K562 (cell line): ENCODE results near the gene NAXD. TPM values are rescaled to one million over a fixed set of nuclear protein-coding genes. Genes with fewer than 3 reads are reported as not detected.

Source experiments
- ATAC-seq: fragments of 200-7000 bp; cut with Tn5 transposase; 3 replicates; pipeline ENCODE4 v1.9.1; 2020; ENCODE audit warnings: moderate library complexity
- BruUV-seq: library from RNA; stranded (reverse); fragments of 400-500 nt; replicated peaks from 2 replicates; lab custom pipeline; 2021; lab: Mats Ljungman, UMichigan
- CTCF ChIA-PET: fragments of 300-600 bp; formaldehyde crosslinking; extraction: SDS; loops from one replicate; lab custom pipeline; 2021; ENCODE audit warnings: low intra/inter-chr PET ratio; lab: Yijun Ruan, JAX
- POLR2A ChIA-PET: fragments of 300-600, 350-650 bp; sonication (Branson Sonifier 250); formaldehyde crosslinking; extraction: SDS; loops from one replicate; lab custom pipeline; 2021; ENCODE audit warnings: antibody characterized with exemption, inconsistent platforms; lab: Yijun Ruan, JAX
- DNase-seq, 4 experiments: peaks; one replicate each; pipeline versions ENCODE4 v3.0.0 to v3.0.0-alpha.2; 2011 to 2018; ENCODE audit warnings: low spot score in 3 of 4, mixed read lengths in 3 of 4; ENCODE audit errors: extremely low read depth in 1 of 4
- FAIRE-seq: peaks from 2 replicates; lab custom pipeline; 2011; peaks lifted over from hg19 to GRCh38; lab: Jason Lieb, UNC
- H2AFZ ChIP-seq: 2 replicates; pipeline ENCODE4 v1.6.0; 2011; ENCODE audit warnings: low read depth, low read length, control low read depth, inconsistent platforms
- H3K27ac ChIP-seq: fragments of 200-600 bp; 3 replicates; pipeline ENCODE4 v1.8.0; 2011; ENCODE audit warnings: low read depth, mild to moderate bottlenecking, control low read depth, inconsistent platforms, low read length, moderate library complexity, mixed read lengths; ENCODE audit errors: extremely low read depth
- H3K27me3 ChIP-seq, 2 experiments: fragments of 300-600 bp in 1 of 2; 2 replicates in 1 of 2; 3 replicates in 1 of 2; pipeline versions ENCODE4 v1.6.0 to v1.8.0; 2011; ENCODE audit warnings: inconsistent platforms in 2 of 2, low read length in 2 of 2, mild to moderate bottlenecking in 1 of 2, mixed read lengths in 1 of 2, moderate library complexity in 1 of 2; ENCODE audit not compliant: control insufficient read depth in 2 of 2, insufficient read depth in 2 of 2
- H3K36me3 ChIP-seq: fragments of 300-600 bp; 3 replicates; pipeline ENCODE4 v1.8.0; 2011; ENCODE audit warnings: mild to moderate bottlenecking, low read length, inconsistent platforms; ENCODE audit not compliant: control insufficient read depth, insufficient read depth
- H3K4me1 ChIP-seq, 2 experiments: fragments of 200-600 bp in 1 of 2; replicated peaks in 1 of 2; 2 replicates in 1 of 2; 3 replicates in 1 of 2; pipeline versions ENCODE4 v1.5.1 to v1.8.0; 2011; ENCODE audit warnings: inconsistent platforms in 2 of 2, low read length in 2 of 2, mild to moderate bottlenecking in 1 of 2, mixed read lengths in 1 of 2, moderate library complexity in 1 of 2; ENCODE audit not compliant: control insufficient read depth in 2 of 2, insufficient read depth in 2 of 2
- H3K4me2 ChIP-seq: 2 replicates; pipeline ENCODE4 v1.6.1; 2011; ENCODE audit warnings: low read length, control low read depth, inconsistent platforms, mixed read lengths; ENCODE audit not compliant: insufficient read depth
- H3K4me3 ChIP-seq: fragments of 200-600 bp; sonication (generic), shearing (Covaris generic); 2 replicates; pipeline ENCODE4 v1.5.1; 2016; ENCODE audit warnings: control low read depth, inconsistent platforms
- H3K79me2 ChIP-seq: fragments of 200-600 bp; 3 replicates; pipeline ENCODE4 v1.8.0; 2011; ENCODE audit warnings: low read length, inconsistent platforms; ENCODE audit not compliant: control insufficient read depth, insufficient read depth
- H3K9ac ChIP-seq, 2 experiments: 2 replicates each; pipeline versions ENCODE4 v1.6.0 to v1.6.1; 2011; ENCODE audit warnings: low read depth in 2 of 2, low read length in 2 of 2, control low read depth in 1 of 2, inconsistent platforms in 1 of 2, mild to moderate bottlenecking in 1 of 2, mixed read lengths in 1 of 2; ENCODE audit not compliant: insufficient read depth in 1 of 2
- H3K9me1 ChIP-seq: one replicate; pipeline ENCODE4 v1.6.0; 2011; ENCODE audit warnings: inconsistent platforms, mild to moderate bottlenecking, low read length, moderate library complexity; ENCODE audit not compliant: control insufficient read depth, insufficient read depth
- H3K9me3 ChIP-seq: replicated peaks from 2 replicates; pipeline ENCODE4 v1.5.1; 2011; ENCODE audit warnings: low read depth, low read length, inconsistent platforms; ENCODE audit not compliant: control insufficient read depth, insufficient read depth
- H4K20me1 ChIP-seq: replicated peaks from 2 replicates; pipeline ENCODE4 v1.6.1; 2011; ENCODE audit warnings: low read length, inconsistent platforms, mixed read lengths; ENCODE audit not compliant: control insufficient read depth, insufficient read depth
- C11orf30 ChIP-seq: fragments of 450-650 bp; IDR thresholded peaks from 2 replicates; pipeline ENCODE4 v1.6.1; 2016; ENCODE audit warnings: low read depth, mild to moderate bottlenecking
- CBFA2T2 ChIP-seq: fragments of 450-650 bp; conservative IDR thresholded peaks from 2 replicates; pipeline ENCODE4 v1.6.1; 2017; ENCODE audit warnings: mild to moderate bottlenecking
- CBX3 ChIP-seq, 2 experiments: IDR thresholded peaks; 1 replicate in 1 of 2; 2 replicates in 1 of 2; pipeline ENCODE4 v1.6.1; 2012; ENCODE audit warnings: inconsistent platforms in 2 of 2, low read length in 2 of 2, borderline replicate concordance in 1 of 2, control low read depth in 1 of 2
- ELF1 ChIP-seq: fragments of 200-800 bp; sonication (Bioruptor generic); IDR thresholded peaks from 2 replicates; pipeline ENCODE4 v1.6.1; 2016; ENCODE audit warnings: missing genetic modification characterization, missing compliant biosample characterization
- TEAD1 ChIP-seq, 2 experiments: fragments of 450-650 bp in 1 of 2; sonication (generic) in 1 of 2; formaldehyde crosslinking; IDR thresholded peaks; 2 replicates each; pipeline versions ENCODE4 v1.4.0 to v1.8.0; 2020 to 2022; ENCODE audit warnings: mild to moderate bottlenecking in 2 of 2, missing genetic modification reagents in 1 of 2
- WGBS: fragments of 100-300 bp; shearing (Covaris generic); methylation state at CpG from one replicate; pipeline ENCODE4 v1.1.6; 2016; ENCODE audit warnings: low coverage, mixed read lengths; ENCODE audit not compliant: insufficient coverage; ENCODE audit errors: missing lambda C conversion rate; 5-methylcytosine and 5-hydroxymethylcytosine counted together
- in situ Hi-C: fragments of 300-500 bp; cut with MboI; formaldehyde crosslinking; loops from 4 replicates; pipeline ENCODE4 v1.15.0; 2018; ENCODE audit warnings: inconsistent platforms, mixed read lengths
- intact Hi-C: fragments of 100-400 bp; cut with micrococcal nuclease; formaldehyde crosslinking; loops from 2 replicates; pipeline ENCODE4 v1.14.2; 2022
- polyA plus RNA-seq, 8 experiments: library from polyadenylated mRNA; depleted of rRNA in 4 of 8; stranded (reverse) in 5 of 8; unstranded in 3 of 8; fragments of >200 nt; fragmentation: Nextera tagmentation in 2 of 8; fragmentation: Illumina TruSeq in 1 of 8; extraction: Ambion mirVana in 2 of 8; extraction: Trizol in 1 of 8; gene quantifications; 2 replicates each; pipeline versions ENCODE4 v1.2.1 to v1.2.3, GENCODE V29; 2011 to 2014; ENCODE audit warnings: inconsistent platforms in 1 of 8, missing spikeins in 1 of 8
- total RNA-seq, 7 experiments: library from RNA; depleted of rRNA in 6 of 7; stranded (reverse); fragments of >200 nt in 6 of 7; fragmentation: Illumina TruSeq in 2 of 7; extraction: Trizol in 2 of 7; gene quantifications; 2 replicates each; pipeline versions ENCODE4 v1.2.1 to v1.2.3, GENCODE V29; 2011 to 2021; ENCODE audit warnings: low replicate concordance in 1 of 7
- TF ChIP-seq, protein P1 (sequence below): fragments of 450-650 bp; IDR thresholded peaks from 2 replicates; pipeline ENCODE4 v1.6.1; 2016; ENCODE audit warnings: mild to moderate bottlenecking
- TF ChIP-seq, protein P2 (sequence below), 2 experiments: IDR thresholded peaks; 2 replicates each; pipeline ENCODE4 v1.6.1; 2011; ENCODE audit warnings: borderline replicate concordance in 1 of 2, control low read depth in 1 of 2, low read depth in 1 of 2, low read length in 1 of 2, mild to moderate bottlenecking in 1 of 2, mixed read lengths in 1 of 2, moderate library complexity in 1 of 2; ENCODE audit not compliant: insufficient read depth in 1 of 2, insufficient read length in 1 of 2, poor library complexity in 1 of 2, severe bottlenecking in 1 of 2; ENCODE audit errors: extremely low read depth in 1 of 2
- TF ChIP-seq, protein P3 (sequence below): IDR thresholded peaks from 3 replicates; pipeline ENCODE4 v1.6.1; 2011; ENCODE audit warnings: borderline replicate concordance, mild to moderate bottlenecking, moderate library complexity; ENCODE audit not compliant: insufficient read length; ENCODE audit errors: extremely low read depth

Gene NAXD
- total and polyA plus RNA-seq, 9 of the 15 experiments (the other 6 are each of a cell fraction or from before 2014, with no cell fraction given) = 0.59 to 20.6 (median 13.0) TPM

DNA sequence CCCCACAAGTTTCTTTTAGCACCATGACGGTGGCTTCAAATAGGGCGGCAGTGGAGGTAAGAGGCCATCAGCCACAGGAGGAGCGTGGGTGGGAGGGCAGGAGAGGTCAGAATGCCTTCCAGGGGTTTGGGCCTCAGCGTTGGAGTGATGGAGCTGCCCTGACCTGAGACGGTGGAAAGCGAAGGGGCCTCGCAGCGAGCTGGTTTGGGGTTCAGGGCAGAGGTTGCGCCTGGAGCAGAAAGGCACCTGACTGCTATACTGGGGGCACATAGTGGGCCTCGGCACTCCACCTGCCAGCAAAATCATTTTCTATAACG, 382 bp upstream of the NAXD start:
- H3K4me3 ChIP-seq = peak overlapping the region; percentile 77
- peaks cover 46% of the 10 kb centered on the region for H3K79me2 ChIP-seq
- no peaks in the 10 kb centered on the region for H3K9me1 ChIP-seq
- no peak for FAIRE-seq
- POLR2A ChIA-PET = interaction anchor here (0.6 to 1.0 kb wide), 6 partner anchors 13 to 1836 kb away, joined by 3 to 4 read pairs (median 3); no protein-coding TSS in a partner anchor
- TF ChIP-seq CBX3 (IDR thresholded peaks at IDR 0.05; ENCODE audit: borderline replicate concordance in 1 of 2, low read length in 2 of 2) (peak in 1 of 2 experiments; percentile 25; a peak in 1 of 3 replicates), TEAD1 (CRISPR knock-in tag; IDR thresholded peaks at IDR 0.05) (0 out of 4 replicates have a peak, but pooled peaks of 1 of the 2 experiments have one; percentile 10), C11orf30 (no peak), ELF1 (tag) (no peak), CBFA2T2 (no peak)
- TF ChIP-seq, protein P1, sequence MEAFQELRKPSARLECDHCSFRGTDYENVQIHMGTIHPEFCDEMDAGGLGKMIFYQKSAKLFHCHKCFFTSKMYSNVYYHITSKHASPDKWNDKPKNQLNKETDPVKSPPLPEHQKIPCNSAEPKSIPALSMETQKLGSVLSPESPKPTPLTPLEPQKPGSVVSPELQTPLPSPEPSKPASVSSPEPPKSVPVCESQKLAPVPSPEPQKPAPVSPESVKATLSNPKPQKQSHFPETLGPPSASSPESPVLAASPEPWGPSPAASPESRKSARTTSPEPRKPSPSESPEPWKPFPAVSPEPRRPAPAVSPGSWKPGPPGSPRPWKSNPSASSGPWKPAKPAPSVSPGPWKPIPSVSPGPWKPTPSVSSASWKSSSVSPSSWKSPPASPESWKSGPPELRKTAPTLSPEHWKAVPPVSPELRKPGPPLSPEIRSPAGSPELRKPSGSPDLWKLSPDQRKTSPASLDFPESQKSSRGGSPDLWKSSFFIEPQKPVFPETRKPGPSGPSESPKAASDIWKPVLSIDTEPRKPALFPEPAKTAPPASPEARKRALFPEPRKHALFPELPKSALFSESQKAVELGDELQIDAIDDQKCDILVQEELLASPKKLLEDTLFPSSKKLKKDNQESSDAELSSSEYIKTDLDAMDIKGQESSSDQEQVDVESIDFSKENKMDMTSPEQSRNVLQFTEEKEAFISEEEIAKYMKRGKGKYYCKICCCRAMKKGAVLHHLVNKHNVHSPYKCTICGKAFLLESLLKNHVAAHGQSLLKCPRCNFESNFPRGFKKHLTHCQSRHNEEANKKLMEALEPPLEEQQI = no peak
- TF ChIP-seq, protein P2, sequence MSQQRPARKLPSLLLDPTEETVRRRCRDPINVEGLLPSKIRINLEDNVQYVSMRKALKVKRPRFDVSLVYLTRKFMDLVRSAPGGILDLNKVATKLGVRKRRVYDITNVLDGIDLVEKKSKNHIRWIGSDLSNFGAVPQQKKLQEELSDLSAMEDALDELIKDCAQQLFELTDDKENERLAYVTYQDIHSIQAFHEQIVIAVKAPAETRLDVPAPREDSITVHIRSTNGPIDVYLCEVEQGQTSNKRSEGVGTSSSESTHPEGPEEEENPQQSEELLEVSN (IDR thresholded peaks at IDR 0.05; ENCODE audit: borderline replicate concordance in 1 of 2, extremely low read depth in 1 of 2, insufficient read depth in 1 of 2, insufficient read length in 1 of 2, low read depth in 1 of 2, low read length in 1 of 2, poor library complexity in 1 of 2, severe bottlenecking in 1 of 2) = peak in 1 of 2 experiments; percentile 44
- TF ChIP-seq, protein P3, sequence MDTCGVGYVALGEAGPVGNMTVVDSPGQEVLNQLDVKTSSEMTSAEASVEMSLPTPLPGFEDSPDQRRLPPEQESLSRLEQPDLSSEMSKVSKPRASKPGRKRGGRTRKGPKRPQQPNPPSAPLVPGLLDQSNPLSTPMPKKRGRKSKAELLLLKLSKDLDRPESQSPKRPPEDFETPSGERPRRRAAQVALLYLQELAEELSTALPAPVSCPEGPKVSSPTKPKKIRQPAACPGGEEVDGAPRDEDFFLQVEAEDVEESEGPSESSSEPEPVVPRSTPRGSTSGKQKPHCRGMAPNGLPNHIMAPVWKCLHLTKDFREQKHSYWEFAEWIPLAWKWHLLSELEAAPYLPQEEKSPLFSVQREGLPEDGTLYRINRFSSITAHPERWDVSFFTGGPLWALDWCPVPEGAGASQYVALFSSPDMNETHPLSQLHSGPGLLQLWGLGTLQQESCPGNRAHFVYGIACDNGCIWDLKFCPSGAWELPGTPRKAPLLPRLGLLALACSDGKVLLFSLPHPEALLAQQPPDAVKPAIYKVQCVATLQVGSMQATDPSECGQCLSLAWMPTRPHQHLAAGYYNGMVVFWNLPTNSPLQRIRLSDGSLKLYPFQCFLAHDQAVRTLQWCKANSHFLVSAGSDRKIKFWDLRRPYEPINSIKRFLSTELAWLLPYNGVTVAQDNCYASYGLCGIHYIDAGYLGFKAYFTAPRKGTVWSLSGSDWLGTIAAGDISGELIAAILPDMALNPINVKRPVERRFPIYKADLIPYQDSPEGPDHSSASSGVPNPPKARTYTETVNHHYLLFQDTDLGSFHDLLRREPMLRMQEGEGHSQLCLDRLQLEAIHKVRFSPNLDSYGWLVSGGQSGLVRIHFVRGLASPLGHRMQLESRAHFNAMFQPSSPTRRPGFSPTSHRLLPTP = no peak
- TF ChIP-seq, all 486 proteins: peak for 3
- in situ Hi-C loops (no loop called here), intact Hi-C loops (loop anchor here (2.0 kb wide), 1 partner anchor 100 kb away; no protein-coding TSS in a partner anchor)
- CTCF ChIA-PET = no interaction called here
- no peaks in the 10 kb centered on the region for H3K27me3 ChIP-seq
- H3K4me1 ChIP-seq = peaks cover 20% of the 10 kb centered on the region in 2 experiments
- H3K27ac ChIP-seq = peak overlapping the region; percentile 80
- H2AFZ ChIP-seq = peak overlapping the region; percentile 90
- H3K9ac ChIP-seq = peak overlapping the region; percentile 68 to 97; a peak in 2 of 4 replicates
- ATAC-seq (no peak), DNase-seq (no peak)
- peaks cover 5% of the 10 kb centered on the region; the same call in 1 of the 3 replicates for H3K36me3 ChIP-seq
- H4K20me1 ChIP-seq = peaks cover 19% of the 10 kb centered on the region
- WGBS = 85% methylated on average over 11 of the region's 11 CpGs
- H3K9me3 ChIP-seq = 0 out of 2 replicates have a peak, but pooled peaks cover 2% of the 10 kb centered on the region
- peak overlapping the region; percentile 86 for H3K4me2 ChIP-seq
- BruUV-seq = TSS peak; percentile 93
